GM12878 (cell line): ENCODE data around the gene MEF2C. TPM values are rescaled to one million over a fixed set of nuclear protein-coding genes. Genes with fewer than 3 reads are reported as not detected.

Experiments
- ATAC-seq: fragments of 200-7000 bp; cut with Tn5 transposase; 3 replicates; pipeline ENCODE4 v1.9.1; 2020; ENCODE audit warnings: mild to moderate bottlenecking, moderate library complexity
- BruUV-seq: library from RNA; stranded (reverse); fragments of 400-500 nt; replicated peaks from 2 replicates; lab custom pipeline; 2021; lab: Mats Ljungman, UMichigan
- CTCF ChIA-PET: fragments of 300-600 bp; sonication (Branson Sonifier 250); formaldehyde crosslinking; extraction: SDS; loops from one replicate; lab custom pipeline; 2021; ENCODE audit warnings: inconsistent platforms; lab: Yijun Ruan, JAX
- POLR2A ChIA-PET: fragments of 350-600 bp; formaldehyde crosslinking; extraction: SDS; loops from one replicate; lab custom pipeline; 2021; ENCODE audit warnings: inconsistent platforms; lab: Charles Lee
- RAD21 ChIA-PET: fragments of 300-600 bp; sonication (Branson Sonifier 250); formaldehyde crosslinking; loops from one replicate; lab custom pipeline; 2023; ENCODE audit warnings: antibody characterized with exemption; ENCODE audit not compliant: unreplicated experiment; lab: Charles Lee
- SMC1A ChIA-PET: fragments of 300-600 bp; sonication (Branson Sonifier 250); formaldehyde crosslinking; loops from one replicate; lab custom pipeline; 2023; ENCODE audit not compliant: unreplicated experiment, uncharacterized antibody; lab: Charles Lee
- DNase-seq: peaks from one replicate; pipeline ENCODE4 v3.0.0-alpha.2; 2011; ENCODE audit warnings: low read depth, low spot score
- FAIRE-seq: peaks from 3 replicates; lab custom pipeline; 2011; peaks lifted over from hg19 to GRCh38; lab: Jason Lieb, UNC
- H2AFZ ChIP-seq: 2 replicates; pipeline ENCODE4 v1.6.0; 2011; ENCODE audit warnings: low read depth, low read length, control low read depth; ENCODE audit not compliant: control insufficient read depth
- H3K27ac ChIP-seq: 2 replicates; pipeline ENCODE4 v1.5.1; 2011; ENCODE audit warnings: control low read depth; ENCODE audit not compliant: control insufficient read depth, insufficient read depth
- H3K27me3 ChIP-seq, 2 experiments: replicated peaks in 1 of 2; 2 replicates each; pipeline versions ENCODE4 v1.6.0 to v1.6.1; 2011; ENCODE audit warnings: low read length in 1 of 2; ENCODE audit not compliant: control insufficient read depth in 2 of 2, insufficient read depth in 2 of 2
- H3K36me3 ChIP-seq, 2 experiments: 2 replicates each; pipeline ENCODE4 v1.5.1; 2011; ENCODE audit warnings: low read length in 1 of 2; ENCODE audit not compliant: control insufficient read depth in 2 of 2, insufficient read depth in 2 of 2
- H3K4me1 ChIP-seq: 2 replicates; pipeline ENCODE4 v1.6.1; 2011; ENCODE audit warnings: mild to moderate bottlenecking, low read length, moderate library complexity, mixed read lengths; ENCODE audit not compliant: control insufficient read depth, insufficient read depth
- H3K4me2 ChIP-seq: 2 replicates; pipeline ENCODE4 v1.6.0; 2011; ENCODE audit warnings: control low read depth; ENCODE audit not compliant: control insufficient read depth, insufficient read depth
- H3K4me3 ChIP-seq: fragments of 200-600 bp; sonication (generic); 2 replicates; pipeline ENCODE4 v1.5.1; 2016
- H3K79me2 ChIP-seq: 2 replicates; pipeline ENCODE4 v1.6.0; 2011; ENCODE audit warnings: low read length; ENCODE audit not compliant: control insufficient read depth, insufficient read depth
- H3K9ac ChIP-seq: 2 replicates; pipeline ENCODE4 v1.8.0; 2011; ENCODE audit warnings: low read length, control low read depth, mixed read lengths; ENCODE audit not compliant: control insufficient read depth, insufficient read depth
- H3K9me3 ChIP-seq: replicated peaks from 3 replicates; pipeline ENCODE4 v1.5.1; 2011; ENCODE audit warnings: mild to moderate bottlenecking, low read length; ENCODE audit not compliant: control insufficient read depth, insufficient read depth
- H4K20me1 ChIP-seq: 2 replicates; pipeline ENCODE4 v1.6.0; 2011; ENCODE audit not compliant: control insufficient read depth, insufficient read depth
- TCF7 ChIP-seq: IDR thresholded peaks from 2 replicates; pipeline ENCODE4 v1.6.1; 2014; ENCODE audit warnings: antibody characterized with exemption, borderline replicate concordance
- ZBTB33 ChIP-seq: fragments of 450-650 bp; IDR thresholded peaks from 2 replicates; pipeline ENCODE4 v1.6.1; 2017; ENCODE audit warnings: mild to moderate bottlenecking
- ZBTB40 ChIP-seq: fragments of 450-650 bp; IDR thresholded peaks from 2 replicates; pipeline ENCODE4 v1.6.1; 2016; ENCODE audit warnings: mild to moderate bottlenecking, moderate library complexity, borderline replicate concordance
- WGBS: methylation state at CpG from one replicate; pipeline ENCODE4 v1.1.6; 2016; ENCODE audit warnings: low lambda C conversion rate; ENCODE audit not compliant: insufficient replicate concordance, insufficient coverage; ENCODE audit errors: missing lambda C conversion rate; 5-methylcytosine and 5-hydroxymethylcytosine counted together
- in situ Hi-C: fragments of 300-500 bp; cut with MboI; formaldehyde crosslinking; loops from 9 replicates; pipeline ENCODE4 v1.14.3; 2018; ENCODE audit warnings: mixed read lengths
- intact Hi-C: fragments of 100-400 bp; cut with micrococcal nuclease; formaldehyde crosslinking; loops from one replicate; pipeline ENCODE4 v1.14.2; 2022; ENCODE audit not compliant: unreplicated experiment
- polyA plus RNA-seq, 11 experiments: library from polyadenylated mRNA; depleted of rRNA in 4 of 11; unstranded in 6 of 11; stranded (reverse) in 5 of 11; fragments of >200 nt; fragmentation: Nextera tagmentation in 4 of 11; fragmentation: Illumina TruSeq in 1 of 11; extraction: Ambion mirVana in 4 of 11; extraction: Trizol in 1 of 11; gene quantifications; 1 replicate in 1 of 11; 2 replicates in 10 of 11; pipeline versions ENCODE4 v1.2.1 to v1.2.3, GENCODE V29; 2011 to 2016; ENCODE audit warnings: inconsistent platforms in 2 of 11, missing spikeins in 2 of 11, low read depth in 1 of 11
- total RNA-seq, 4 experiments: library from RNA; depleted of rRNA in 3 of 4; stranded (reverse); fragments of >200 nt in 3 of 4; fragmentation: Illumina TruSeq in 1 of 4; extraction: Trizol in 1 of 4; gene quantifications; 2 replicates each; pipeline versions ENCODE4 v1.2.1 to v1.2.3, GENCODE V29; 2013 to 2021

Gene MEF2C
- total and polyA plus RNA-seq, 10 of the 15 experiments (the other 5 are each of a cell fraction or from before 2014, with no cell fraction given): 104 to 225 (median 180) TPM

- in situ Hi-C loops (loop anchor here (10.0 kb wide), 2 partner anchors 425 to 555 kb away; no protein-coding TSS in a partner anchor), intact Hi-C loops (loop anchor here (5.0 to 10.0 kb wide), 5 partner anchors 395 to 1305 kb away; no protein-coding TSS in a partner anchor)
- no peaks in the 10 kb centered on the region for H4K20me1 ChIP-seq
- ChIA-PET POLR2A (interaction anchor here (0.8 to 1.5 kb wide), 3 partner anchors 63 to 193 kb away, joined by 3 to 4 read pairs (median 3); no protein-coding TSS in a partner anchor), CTCF (interaction anchor here (0.6 to 1.1 kb wide), 5 partner anchors 9 to 849 kb away, joined by 3 to 5 read pairs (median 3); no protein-coding TSS in a partner anchor), RAD21 (interaction anchor here (0.6 to 7.9 kb wide), 13 partner anchors 42 to 1506 kb away, joined by 3 to 99 read pairs (median 4); no protein-coding TSS in a partner anchor), SMC1A (interaction anchor here (0.7 to 8.1 kb wide), 12 partner anchors 9 to 433 kb away, joined by 3 to 182 read pairs (median 4); no protein-coding TSS in a partner anchor)
- FAIRE-seq: no peak
- H3K79me2 ChIP-seq: peaks cover 99% of the 10 kb centered on the region
- ATAC-seq: no peak
- no peak for DNase-seq
- H3K4me2 ChIP-seq: peak overlapping the region; percentile 53
- no peaks in the 10 kb centered on the region for H3K27me3 ChIP-seq
- peak overlapping the region; percentile 98 for H3K27ac ChIP-seq
- peak overlapping the region; percentile 67 for H3K4me3 ChIP-seq
- no peaks in the 10 kb centered on the region for H3K36me3 ChIP-seq
- no TSS peak for BruUV-seq
- TF ChIP-seq TCF7: no peak
- TF ChIP-seq ZBTB40: peak; percentile 69; the same call in 1 of the 2 replicates
- TF ChIP-seq ZBTB33: no peak
- WGBS: 0% methylated on average over 1 of the region's 1 CpG
- peak overlapping the region; percentile 99 for H3K9ac ChIP-seq
- no peaks in the 10 kb centered on the region for H3K9me3 ChIP-seq
- no peaks in the 10 kb centered on the region for H3K4me1 ChIP-seq
- H2AFZ ChIP-seq: no peak overlapping the region
These were observed 2.8 kb downstream of the MEF2C start for GRCh38 chr5:88880201-88880600.
